HG02938 (cell line): Measurements from ENCODE around the gene RBMS1.

Experiments
- ATAC-seq: cut with Tn5 transposase; IDR thresholded peaks from one replicate; pipeline ENCODE4 v1.9.1; 2021; ENCODE audit warnings: mild to moderate bottlenecking, moderate library complexity; ENCODE audit not compliant: unreplicated experiment

The RBMS1 gene

GRCh38 chr2:160310118-160310828 is 183.3 kb downstream of the RBMS1 start:
- no peak for ATAC-seq

- ATAC-seq, result no peak
These were observed 184.0 kb downstream of the RBMS1 start for GRCh38 chr2:160309585-160309984.

DNA sequence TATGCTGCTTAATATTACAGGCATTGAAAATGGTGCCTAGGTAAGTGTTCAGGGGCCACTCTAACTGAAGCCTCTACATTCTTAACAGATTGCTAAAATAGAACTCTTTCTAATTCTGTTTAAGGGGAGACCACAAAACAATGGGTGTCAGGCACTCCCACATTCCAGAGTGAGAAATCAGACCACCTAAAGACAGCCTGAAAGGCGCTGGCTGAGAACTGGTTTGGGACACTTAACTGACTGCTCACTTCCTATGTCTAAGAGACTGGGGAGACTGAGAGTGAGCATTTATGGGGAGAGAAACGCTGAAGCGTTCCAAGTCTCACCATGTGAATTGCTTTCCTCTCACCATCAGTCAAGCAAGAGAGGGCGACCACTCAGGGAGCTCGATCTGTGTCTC is 184.7 kb downstream of the RBMS1 start:
- ATAC-seq, result no peak

DNA sequence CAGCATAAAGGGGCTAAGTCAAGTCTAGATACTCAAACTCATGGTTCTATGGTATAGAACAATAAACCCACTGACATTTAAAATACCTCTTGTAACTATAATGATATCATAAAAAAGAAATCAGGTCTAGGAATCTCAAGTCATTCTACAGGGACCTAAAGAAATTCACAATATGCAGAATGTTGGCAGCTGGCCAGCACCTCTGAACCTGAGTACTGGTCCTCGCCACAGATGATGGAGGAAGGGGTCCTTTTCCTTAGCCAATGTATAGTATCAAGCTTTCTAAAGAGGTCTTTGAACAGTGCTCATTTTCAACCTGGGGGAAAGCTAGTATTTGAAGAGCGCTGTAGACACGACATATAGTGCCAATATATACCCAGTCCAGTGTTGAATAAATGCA is 185.1 kb downstream of the RBMS1 start:
- ATAC-seq, result no peak

- ATAC-seq, result no peak
These were observed 186.6 kb downstream of the RBMS1 start for GRCh38 chr2:160306985-160307384.

- ATAC-seq, result no peak
These were observed 188.4 kb downstream of the RBMS1 start for GRCh38 chr2:160305081-160305750.

DNA sequence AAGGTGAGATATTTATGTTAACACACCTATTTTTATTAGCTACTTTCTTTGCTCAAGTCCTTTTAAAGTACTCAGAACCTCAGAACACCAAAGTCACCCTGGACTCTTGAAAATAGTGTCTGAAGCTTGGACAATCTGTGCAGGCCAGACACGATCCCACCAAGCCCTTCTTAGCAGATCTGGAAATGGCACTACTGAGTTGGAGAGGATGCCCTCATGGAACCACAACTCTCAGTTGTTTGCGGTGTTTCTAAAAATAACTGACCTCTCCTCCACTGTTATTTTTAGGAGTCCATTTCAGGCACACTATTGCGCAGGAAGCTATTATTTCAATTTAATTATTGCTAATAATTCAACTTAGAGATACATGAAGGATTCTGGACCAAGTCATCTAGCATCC is 190.1 kb downstream of the RBMS1 start:
- no peak for ATAC-seq

- no peak for ATAC-seq
These were observed 190.5 kb downstream of the RBMS1 start for GRCh38 chr2:160303076-160303475.

DNA sequence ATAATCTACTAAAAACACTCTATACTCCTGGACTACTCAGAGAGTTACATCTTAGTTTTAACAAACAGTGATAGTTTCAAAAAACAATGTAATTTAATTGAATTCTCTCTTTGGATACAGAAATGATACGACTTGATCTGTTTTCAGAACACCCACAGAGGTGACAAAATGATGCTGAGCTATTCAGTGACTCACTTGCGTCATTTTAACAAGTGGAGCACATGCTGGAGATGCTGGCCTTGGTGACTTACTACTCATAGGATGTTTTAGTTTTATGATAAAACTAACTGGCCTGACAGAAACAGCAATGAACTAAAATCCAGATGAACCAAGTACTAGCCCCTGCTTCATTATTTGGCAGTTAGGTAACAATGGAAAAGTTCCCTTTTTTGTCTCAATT is 192.2 kb downstream of the RBMS1 start:
- no peak for ATAC-seq

DNA sequence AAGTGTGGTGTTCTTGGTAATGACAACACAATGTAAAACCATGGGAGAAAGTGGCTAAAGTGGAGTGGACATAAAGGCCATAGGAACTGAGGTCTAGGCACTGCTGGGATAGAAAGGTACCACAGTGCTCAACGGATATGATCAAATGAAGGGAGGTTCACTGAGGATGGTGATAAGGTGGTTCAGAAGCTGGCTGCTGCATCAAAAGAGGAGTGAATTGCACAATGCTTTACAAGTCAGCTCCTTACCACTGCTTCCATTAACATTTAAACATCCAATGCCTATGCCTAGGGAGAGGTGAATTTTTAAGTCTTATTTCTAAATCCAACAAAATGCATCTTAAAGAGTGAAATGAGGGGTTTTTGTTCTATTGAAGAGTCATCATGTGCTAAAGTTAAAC is 193.4 kb downstream of the RBMS1 start:
- no peak for ATAC-seq

GRCh38 chr2:160299540-160299939 is 194.1 kb downstream of the RBMS1 start:
- ATAC-seq, result no peak

DNA sequence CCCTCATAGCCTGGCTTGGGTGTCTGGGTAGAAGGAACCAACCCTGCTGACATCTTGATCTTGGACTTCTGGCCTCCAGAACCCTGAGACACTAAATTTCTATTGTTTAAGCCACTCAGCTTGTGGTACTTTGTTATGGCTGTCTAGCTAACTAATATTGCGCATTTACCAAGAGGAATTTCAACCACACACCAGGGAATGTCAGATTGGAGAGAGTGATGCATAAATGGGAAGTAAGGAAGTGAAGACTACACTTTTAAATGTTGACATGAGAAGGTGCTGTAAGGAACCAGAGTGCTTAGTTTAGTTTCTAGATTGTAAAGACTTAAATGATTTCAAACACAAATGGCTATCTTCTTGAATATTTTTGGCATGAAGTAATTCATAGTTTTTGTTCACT is 194.6 kb downstream of the RBMS1 start:
- ATAC-seq, result no peak

GRCh38 chr2:160295519-160296207 is 197.9 kb downstream of the RBMS1 start:
- ATAC-seq, result no peak

DNA sequence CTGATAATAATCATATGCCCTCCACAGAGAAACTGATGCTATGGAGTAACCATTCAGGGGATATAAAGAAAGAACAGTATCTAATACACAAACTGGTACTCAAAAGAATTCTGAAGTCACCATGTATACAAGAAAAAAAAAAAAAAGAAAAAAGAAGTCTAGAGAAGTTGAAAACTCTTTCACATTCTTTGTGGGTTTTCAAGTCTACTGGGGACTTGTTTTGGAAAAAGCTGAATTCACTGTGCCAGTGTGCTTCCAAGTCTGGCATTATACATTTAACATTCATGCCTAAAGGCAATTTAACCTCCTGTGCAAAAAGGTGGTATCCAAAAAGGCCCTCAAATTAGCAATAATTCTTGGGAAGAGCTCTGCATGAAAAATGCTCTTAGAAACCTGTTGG is 198.7 kb downstream of the RBMS1 start:
- no peak for ATAC-seq

DNA sequence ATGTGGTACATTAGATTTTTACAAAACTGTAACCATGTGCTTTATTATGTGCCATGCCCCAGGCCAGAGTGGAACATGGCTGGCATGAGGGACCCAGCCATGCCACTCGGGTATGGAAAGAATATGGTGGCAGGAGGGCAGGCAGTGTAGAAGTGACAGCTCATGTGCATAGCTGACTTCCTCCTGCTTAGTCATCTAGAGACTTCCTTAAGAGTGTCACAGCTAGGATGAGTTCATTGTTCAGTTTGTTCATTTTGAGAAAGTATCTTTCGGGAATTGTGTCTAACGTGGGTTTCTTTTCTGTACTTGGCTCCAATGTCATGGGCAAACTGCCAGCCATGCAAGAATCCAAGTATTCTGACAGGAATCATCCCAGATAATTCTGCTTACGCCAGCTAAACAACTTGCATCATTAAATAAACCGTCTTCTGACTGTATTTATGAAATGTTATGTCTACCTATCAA is 199.2 kb downstream of the RBMS1 start:
- ATAC-seq, result peak; percentile 70

DNA sequence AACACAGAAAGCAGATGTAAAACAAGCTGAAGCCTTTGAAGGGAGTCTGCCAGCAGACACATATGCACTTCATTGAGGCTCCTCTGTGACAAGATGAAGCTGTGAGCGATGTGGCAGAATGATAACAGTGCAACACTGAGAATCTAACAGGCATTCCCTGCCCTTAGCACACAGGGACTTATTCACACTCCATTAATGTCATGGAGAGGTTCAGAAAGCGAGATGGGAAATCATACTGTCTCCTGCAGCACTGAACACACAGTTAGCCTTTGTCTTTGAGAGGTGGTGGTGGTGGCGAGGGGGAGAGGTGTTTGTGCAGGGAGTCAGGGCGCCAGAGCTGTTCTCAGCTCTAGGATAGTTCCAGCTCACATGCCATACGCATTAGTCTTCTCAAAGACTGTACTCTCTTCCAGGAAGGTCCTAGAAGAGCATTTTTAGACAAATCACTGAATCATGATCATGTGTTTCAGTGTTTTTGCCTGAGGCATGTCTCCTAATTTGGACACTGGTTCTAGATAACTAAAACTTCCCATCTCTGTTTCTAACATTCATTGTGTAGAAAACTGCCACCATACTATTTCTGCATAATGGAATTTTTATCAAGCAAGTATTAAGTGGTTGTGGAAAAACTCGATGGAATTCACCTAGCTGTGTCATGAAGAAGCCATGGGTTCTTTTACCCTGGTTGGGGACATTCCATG is 200.1 kb downstream of the RBMS1 start:
- no peak for ATAC-seq

GRCh38 chr2:160292225-160292624 is 201.4 kb downstream of the RBMS1 start:
- ATAC-seq, result no peak

DNA sequence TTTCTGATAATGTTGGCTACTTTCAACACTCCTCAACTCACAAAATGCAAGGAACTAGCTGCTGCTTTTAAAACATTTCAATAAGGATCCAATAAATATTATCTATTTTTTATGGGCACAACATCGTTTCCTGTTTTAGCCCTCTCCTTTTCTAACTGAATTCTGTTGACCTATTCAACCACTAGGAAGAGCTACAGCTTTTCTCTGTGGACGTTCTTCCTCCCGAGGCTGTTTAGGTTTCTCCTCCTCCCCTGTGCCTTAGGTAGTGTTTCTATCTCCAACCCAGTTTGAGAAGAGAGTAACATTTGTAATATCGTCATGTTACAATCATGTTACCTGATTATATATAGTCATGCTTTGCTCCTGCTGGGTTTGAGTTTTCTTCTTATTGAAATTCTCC is 202.2 kb downstream of the RBMS1 start:
- no peak for ATAC-seq

- no peak for ATAC-seq
These were observed 203.0 kb downstream of the RBMS1 start for GRCh38 chr2:160290598-160290997.

GRCh38 chr2:160289831-160290230 is 203.8 kb downstream of the RBMS1 start:
- no peak for ATAC-seq

- no peak for ATAC-seq
These were observed 204.5 kb downstream of the RBMS1 start for GRCh38 chr2:160289126-160289525.
